ENCODE results near the gene GABBR2. TPM values are rescaled to one million over a fixed set of nuclear protein-coding genes. Genes with fewer than 3 reads are reported as not detected.

Gene GABBR2
- polyA plus RNA-seq, 1 donor (not counting 4 experiments of a cell fraction or from before 2014, with no cell fraction given), result 0.01 TPM

- FAIRE-seq, result no peak
Observed at GRCh38 chr9:98506422-98507054, 202.2 kb downstream of the GABBR2 start.

GRCh38 chr9:98504298-98505282, 204.1 kb downstream of the GABBR2 start:
- Histone ChIP-seq H3K9ac (ENCODE audit: control insufficient read depth, extremely low read depth, insufficient read depth, low read length) (no peak overlapping the region), H3K79me2 (ENCODE audit: control insufficient read depth, insufficient read depth, low read length) (no peaks in the 10 kb centered on the region), H3K27ac (ENCODE audit: control insufficient read depth, insufficient read depth, low read length) (no peak overlapping the region), H3K9me3 (ENCODE audit: control insufficient read depth, low read depth, low read length) (no peaks in the 10 kb centered on the region), H3K4me3 (ENCODE audit: control insufficient read depth in 2 of 3, extremely low read depth in 1 of 3, insufficient read depth in 2 of 3, low read depth in 1 of 3, low read length in 3 of 3) (no peak overlapping the region), H3K9me1 (ENCODE audit: control insufficient read depth, extremely low read depth, insufficient read depth, low read length) (no peaks in the 10 kb centered on the region), H2AFZ (ENCODE audit: control insufficient read depth, low read length) (no peak overlapping the region), H3K4me2 (ENCODE audit: control insufficient read depth, extremely low read depth, insufficient read depth, low read depth, low read length) (no peak overlapping the region), H3K27me3 (ENCODE audit: control insufficient read depth, extremely low read depth, insufficient read depth, low read length) (no peaks in the 10 kb centered on the region), H4K20me1 (ENCODE audit: control insufficient read depth, extremely low read depth, insufficient read depth, low read length) (no peaks in the 10 kb centered on the region), H3K36me3 (ENCODE audit: control insufficient read depth in 2 of 2, extremely low read depth in 1 of 2, insufficient read depth in 2 of 2, low read length in 2 of 2) (no peaks in the 10 kb centered on the region), H3K4me1 (ENCODE audit: control insufficient read depth, extremely low read depth, insufficient read depth, low read length) (peaks cover 12% of the 10 kb centered on the region)
- dilution Hi-C loops (cut with MboI; ENCODE audit: extremely low pct_ligation_motif_present, low sequenced_read_pairs), result no loop called here
- FAIRE-seq (no peak), DNase-seq (ENCODE audit: low read depth, low spot score) (no peak)
- no peak for TF ChIP-seq EZH2 (IDR thresholded peaks at IDR 0.05; ENCODE audit: low read length)
- TF ChIP-seq, protein P1, sequence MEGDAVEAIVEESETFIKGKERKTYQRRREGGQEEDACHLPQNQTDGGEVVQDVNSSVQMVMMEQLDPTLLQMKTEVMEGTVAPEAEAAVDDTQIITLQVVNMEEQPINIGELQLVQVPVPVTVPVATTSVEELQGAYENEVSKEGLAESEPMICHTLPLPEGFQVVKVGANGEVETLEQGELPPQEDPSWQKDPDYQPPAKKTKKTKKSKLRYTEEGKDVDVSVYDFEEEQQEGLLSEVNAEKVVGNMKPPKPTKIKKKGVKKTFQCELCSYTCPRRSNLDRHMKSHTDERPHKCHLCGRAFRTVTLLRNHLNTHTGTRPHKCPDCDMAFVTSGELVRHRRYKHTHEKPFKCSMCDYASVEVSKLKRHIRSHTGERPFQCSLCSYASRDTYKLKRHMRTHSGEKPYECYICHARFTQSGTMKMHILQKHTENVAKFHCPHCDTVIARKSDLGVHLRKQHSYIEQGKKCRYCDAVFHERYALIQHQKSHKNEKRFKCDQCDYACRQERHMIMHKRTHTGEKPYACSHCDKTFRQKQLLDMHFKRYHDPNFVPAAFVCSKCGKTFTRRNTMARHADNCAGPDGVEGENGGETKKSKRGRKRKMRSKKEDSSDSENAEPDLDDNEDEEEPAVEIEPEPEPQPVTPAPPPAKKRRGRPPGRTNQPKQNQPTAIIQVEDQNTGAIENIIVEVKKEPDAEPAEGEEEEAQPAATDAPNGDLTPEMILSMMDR (optimal IDR thresholded peaks at IDR 0.05 in 1 of 3, IDR thresholded peaks at IDR 0.05 in 1 of 3, conservative IDR thresholded peaks at IDR 0.05 in 1 of 3; ENCODE audit: extremely low read depth in 1 of 3, insufficient read depth in 2 of 3, low read length in 3 of 3), result no peak

More at GRCh38 chr9:98506422-98507054, 202.2 kb downstream of the GABBR2 start:
- H3K4me2 ChIP-seq (ENCODE audit: control insufficient read depth, extremely low read depth, insufficient read depth, low read depth, low read length), result no peak overlapping the region
- no peak overlapping the region for H3K27ac ChIP-seq (ENCODE audit: control insufficient read depth, insufficient read depth, low read length)
- H3K4me1 ChIP-seq (ENCODE audit: control insufficient read depth, extremely low read depth, insufficient read depth, low read length), result peaks cover 12% of the 10 kb centered on the region
- no peaks in the 10 kb centered on the region for H3K79me2 ChIP-seq (ENCODE audit: control insufficient read depth, insufficient read depth, low read length)
- no peak overlapping the region for H3K9ac ChIP-seq (ENCODE audit: control insufficient read depth, extremely low read depth, insufficient read depth, low read length)
- no peak overlapping the region for H2AFZ ChIP-seq (ENCODE audit: control insufficient read depth, low read length)
- no peak for DNase-seq (ENCODE audit: low read depth, low spot score)
- no peaks in the 10 kb centered on the region for H3K36me3 ChIP-seq (ENCODE audit: control insufficient read depth in 2 of 2, extremely low read depth in 1 of 2, insufficient read depth in 2 of 2, low read length in 2 of 2)
- H3K4me3 ChIP-seq (ENCODE audit: control insufficient read depth in 2 of 3, extremely low read depth in 1 of 3, insufficient read depth in 2 of 3, low read depth in 1 of 3, low read length in 3 of 3), result no peak overlapping the region
- no peaks in the 10 kb centered on the region for H3K9me1 ChIP-seq (ENCODE audit: control insufficient read depth, extremely low read depth, insufficient read depth, low read length)
- no peaks in the 10 kb centered on the region for H4K20me1 ChIP-seq (ENCODE audit: control insufficient read depth, extremely low read depth, insufficient read depth, low read length)
- no peaks in the 10 kb centered on the region for H3K9me3 ChIP-seq (ENCODE audit: control insufficient read depth, low read depth, low read length)
- TF ChIP-seq, protein P1 (optimal IDR thresholded peaks at IDR 0.05 in 1 of 3, IDR thresholded peaks at IDR 0.05 in 1 of 3, conservative IDR thresholded peaks at IDR 0.05 in 1 of 3; ENCODE audit: extremely low read depth in 1 of 3, insufficient read depth in 2 of 3, low read length in 3 of 3), result no peak
- no peak for TF ChIP-seq EZH2 (IDR thresholded peaks at IDR 0.05; ENCODE audit: low read length)
- H3K27me3 ChIP-seq (ENCODE audit: control insufficient read depth, extremely low read depth, insufficient read depth, low read length), result no peaks in the 10 kb centered on the region
- dilution Hi-C loops (cut with MboI; ENCODE audit: extremely low pct_ligation_motif_present, low sequenced_read_pairs), result no loop called here
